Hindlimb muscle (tissue), 1 donor: ENCODE measurements around the gene DUSP5. TPM values are rescaled to one million over a fixed set of nuclear protein-coding genes. Genes with fewer than 3 reads are reported as not detected.
A peak's percentile ranks its signal among the peaks of the same experiment; 100 is the strongest.

Experiments used
- DNase-seq: peaks from one replicate; pipeline ENCODE4 v3.0.0-alpha.2; 2013
- polyA plus RNA-seq: library from polyadenylated mRNA; unstranded; fragments of 120-200 nt; gene quantifications from one replicate; pipeline ENCODE4 v1.2.1, GENCODE V29; 2013; ENCODE audit not compliant: insufficient read length

Gene DUSP5
- polyA plus RNA-seq, 1 donor: 4.2 TPM

DNA sequence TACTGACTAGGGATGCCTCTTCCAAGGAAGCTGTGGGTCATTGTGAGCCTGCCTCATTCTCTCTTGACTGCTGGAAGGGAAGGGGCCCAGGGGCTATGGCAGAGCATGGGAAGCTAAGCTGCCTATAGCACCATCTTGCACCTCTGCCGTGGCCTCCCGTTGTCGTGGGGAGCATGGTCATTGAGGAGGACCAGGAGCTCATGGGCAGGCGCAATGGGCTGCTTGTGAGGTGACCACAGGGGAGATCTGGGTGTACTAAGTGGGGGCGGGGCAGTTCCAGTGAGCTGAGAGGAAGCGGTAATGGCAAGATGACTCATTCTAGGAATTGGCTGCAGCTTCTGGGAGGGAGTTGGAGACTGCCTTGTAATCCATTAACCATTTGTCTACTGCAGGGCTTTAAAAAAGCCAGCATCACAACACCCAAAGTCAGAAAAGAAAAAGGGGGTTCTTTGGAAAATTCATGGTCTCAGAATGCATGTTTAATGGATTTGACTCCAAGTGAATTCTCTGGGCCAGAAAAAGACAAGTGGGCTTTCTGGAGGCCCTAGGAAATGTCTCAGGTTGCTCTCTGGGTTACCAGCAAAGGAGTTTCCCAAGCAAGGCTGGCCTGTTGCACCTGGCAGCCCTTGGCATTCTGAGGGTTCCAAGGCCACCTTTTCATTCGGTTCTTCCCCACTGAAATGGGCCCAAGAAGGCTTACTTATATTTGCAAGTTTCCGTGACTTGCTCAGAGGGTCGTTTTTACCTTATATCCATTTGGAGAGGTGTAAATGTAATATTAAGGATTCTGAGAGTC lies 3.6 kb downstream of the DUSP5 start:
- DNase-seq: peak; percentile 83

GRCh38 chr10:110502072-110502845 lies 4.6 kb downstream of the DUSP5 start:
- DNase-seq: no peak

- DNase-seq: peak; percentile 82
These were observed 5.2 kb downstream of the DUSP5 start for GRCh38 chr10:110502851-110503301.

DNA sequence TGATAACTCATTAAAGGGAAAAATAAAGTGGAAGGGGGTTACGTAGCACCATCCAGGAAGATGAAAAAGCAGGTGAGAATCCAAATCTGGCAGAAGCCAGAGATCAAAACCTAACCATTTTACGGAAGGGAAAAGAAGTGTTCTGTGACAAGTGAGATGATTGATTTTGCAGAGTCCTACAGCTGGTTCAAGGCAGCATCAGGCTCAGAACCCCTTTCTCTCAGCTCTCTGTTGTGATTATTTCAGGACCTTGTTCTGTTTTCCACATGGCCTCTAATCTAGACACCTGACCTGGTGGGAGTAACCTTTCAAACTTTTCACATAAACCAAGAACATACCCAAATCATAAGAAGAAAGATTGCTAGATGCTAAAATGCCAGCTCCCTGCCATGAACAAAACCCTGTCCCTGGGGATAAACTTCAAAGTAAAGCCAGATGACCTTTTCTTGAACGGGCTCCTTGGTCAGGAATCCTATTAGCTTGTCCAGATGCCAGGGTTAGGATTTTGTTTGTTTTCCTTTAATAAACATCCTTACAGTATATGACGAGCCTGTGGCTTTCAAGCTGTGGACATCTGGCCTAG lies 5.9 kb downstream of the DUSP5 start:
- DNase-seq: no peak

DNA sequence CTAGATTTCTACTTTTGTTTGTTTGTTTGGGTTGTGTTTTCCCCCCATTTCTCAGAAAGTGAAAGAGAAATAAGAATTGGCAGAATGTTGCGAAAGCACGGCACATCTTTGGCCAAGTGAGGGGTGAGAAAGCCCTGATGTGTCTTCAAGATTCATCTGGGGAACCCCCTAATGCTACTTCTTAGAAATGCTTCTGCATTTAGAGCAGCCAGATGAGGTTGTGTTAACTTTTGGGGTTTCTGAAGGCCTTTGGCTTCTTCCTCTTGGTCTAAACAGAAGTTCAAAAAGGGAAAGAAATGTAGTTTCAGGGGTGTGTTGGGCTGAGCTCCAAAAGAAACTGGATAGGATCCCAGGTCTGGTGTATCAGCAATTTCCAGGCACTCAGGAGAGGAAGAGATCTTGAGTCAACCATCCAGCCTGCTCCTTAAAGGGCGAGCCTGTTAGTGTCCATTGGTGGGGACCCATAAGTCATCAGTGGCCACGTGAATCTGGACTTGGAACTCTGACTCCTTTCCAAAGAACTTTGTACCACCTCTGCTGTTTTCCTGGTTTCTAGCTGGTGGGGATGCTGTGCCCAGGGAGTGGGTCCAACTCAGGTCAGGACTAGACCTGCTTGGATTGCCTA lies 6.5 kb downstream of the DUSP5 start:
- peak; percentile 63 for DNase-seq

- DNase-seq: no peak
These were observed 7.5 kb downstream of the DUSP5 start for GRCh38 chr10:110505130-110505770.

- DNase-seq: no peak
These were observed 8.7 kb downstream of the DUSP5 start for GRCh38 chr10:110506448-110506847.

- no peak for DNase-seq
These were observed 9.6 kb downstream of the DUSP5 start for GRCh38 chr10:110507346-110507745.

DNA sequence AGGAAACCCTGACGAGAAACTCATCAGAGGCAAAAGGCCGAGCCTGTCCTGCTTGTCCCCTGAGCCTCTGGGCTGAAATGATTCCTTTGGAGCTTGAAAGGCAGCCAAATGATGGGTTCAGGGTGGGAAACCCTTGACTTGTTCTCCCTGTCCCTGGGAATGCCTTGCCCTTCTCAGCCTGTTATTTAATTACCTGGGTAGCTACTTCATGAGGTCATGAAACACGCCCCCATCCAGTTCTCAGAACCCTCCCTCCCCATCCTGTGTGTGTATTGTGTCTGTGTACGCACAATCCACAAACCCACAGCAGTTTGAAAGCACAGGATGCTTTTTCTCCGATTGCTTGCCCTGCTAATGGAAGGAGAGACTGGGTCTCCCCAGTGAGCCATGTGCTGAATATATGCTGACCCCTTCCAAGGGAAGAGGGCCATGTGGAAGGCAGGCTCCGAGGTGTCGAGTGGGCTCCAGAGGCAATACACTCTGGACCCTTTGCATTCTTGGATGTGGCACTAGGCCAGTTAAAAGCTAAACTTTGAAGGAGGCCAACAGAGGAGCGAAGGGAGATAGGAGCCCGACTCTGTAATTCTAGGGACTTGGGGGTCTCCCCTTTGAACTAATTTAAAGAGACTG lies 10.6 kb downstream of the DUSP5 start:
- no peak for DNase-seq

- DNase-seq: no peak
These were observed 11.3 kb downstream of the DUSP5 start for GRCh38 chr10:110508806-110509544.

DNA sequence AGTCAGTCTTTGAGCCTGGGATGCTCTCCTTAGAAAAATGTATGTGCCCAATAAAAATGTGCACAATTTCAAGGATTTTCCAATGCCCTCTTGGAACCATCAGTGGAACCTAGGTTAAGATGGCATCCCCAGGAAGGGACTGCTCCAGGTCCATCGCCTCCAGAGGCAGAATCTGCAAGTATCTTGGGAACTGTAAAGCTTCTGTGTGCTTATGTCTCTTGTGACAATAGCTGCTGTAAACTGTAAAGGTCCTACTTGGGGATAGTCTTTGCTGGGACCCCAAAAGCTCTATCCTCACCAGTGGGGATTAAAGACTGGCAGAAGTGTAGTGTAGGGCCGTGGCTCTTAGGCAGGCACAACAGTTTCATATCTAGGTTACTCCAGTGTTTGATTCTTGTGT lies 11.9 kb downstream of the DUSP5 start:
- DNase-seq: no peak

GRCh38 chr10:110510086-110510485 lies 12.4 kb downstream of the DUSP5 start:
- no peak for DNase-seq

- no peak for DNase-seq
These were observed 13.0 kb downstream of the DUSP5 start for GRCh38 chr10:110510730-110511129.

GRCh38 chr10:110511734-110512449 lies 14.2 kb downstream of the DUSP5 start:
- DNase-seq: no peak

- no peak for DNase-seq
These were observed 14.9 kb downstream of the DUSP5 start for GRCh38 chr10:110512461-110513187.

DNA sequence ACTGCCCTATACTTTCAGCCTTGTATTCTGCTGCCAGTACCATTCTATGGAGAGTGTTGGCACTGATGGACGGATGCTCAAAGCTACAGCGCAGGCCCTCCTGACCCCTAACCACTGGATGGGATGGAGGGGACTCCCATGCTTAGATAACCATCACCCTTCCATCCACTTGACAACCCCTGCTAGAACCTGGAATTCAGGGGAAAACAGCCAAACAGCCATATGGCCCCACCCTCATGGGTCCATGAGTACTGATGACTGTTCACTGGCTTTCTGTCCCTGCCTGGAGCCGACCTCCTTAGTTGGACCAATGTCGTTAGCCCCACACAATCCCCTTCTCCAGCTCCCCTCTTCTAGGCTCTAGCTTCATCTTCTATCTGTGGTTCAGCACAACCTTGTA lies 16.2 kb downstream of the DUSP5 start:
- no peak for DNase-seq

DNA sequence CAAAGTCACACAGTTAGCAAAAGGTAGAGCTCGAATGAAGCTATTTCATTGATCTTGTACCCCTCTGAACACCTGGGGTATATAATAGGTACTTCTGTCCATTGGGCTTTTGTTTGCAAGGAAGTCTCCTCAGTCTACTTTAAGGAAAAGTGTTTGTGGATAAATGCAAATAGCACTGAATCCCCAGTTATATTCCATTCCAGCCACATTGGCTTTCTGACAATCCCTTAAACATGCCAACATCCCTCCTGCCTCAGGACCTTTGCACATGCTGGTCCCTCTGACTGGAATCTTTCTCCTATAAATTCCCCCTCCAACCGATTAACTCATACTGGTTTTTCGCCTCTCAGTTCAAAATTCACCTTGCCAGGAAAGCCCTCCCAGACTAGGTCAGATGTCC lies 17.1 kb downstream of the DUSP5 start:
- DNase-seq: no peak

DNA sequence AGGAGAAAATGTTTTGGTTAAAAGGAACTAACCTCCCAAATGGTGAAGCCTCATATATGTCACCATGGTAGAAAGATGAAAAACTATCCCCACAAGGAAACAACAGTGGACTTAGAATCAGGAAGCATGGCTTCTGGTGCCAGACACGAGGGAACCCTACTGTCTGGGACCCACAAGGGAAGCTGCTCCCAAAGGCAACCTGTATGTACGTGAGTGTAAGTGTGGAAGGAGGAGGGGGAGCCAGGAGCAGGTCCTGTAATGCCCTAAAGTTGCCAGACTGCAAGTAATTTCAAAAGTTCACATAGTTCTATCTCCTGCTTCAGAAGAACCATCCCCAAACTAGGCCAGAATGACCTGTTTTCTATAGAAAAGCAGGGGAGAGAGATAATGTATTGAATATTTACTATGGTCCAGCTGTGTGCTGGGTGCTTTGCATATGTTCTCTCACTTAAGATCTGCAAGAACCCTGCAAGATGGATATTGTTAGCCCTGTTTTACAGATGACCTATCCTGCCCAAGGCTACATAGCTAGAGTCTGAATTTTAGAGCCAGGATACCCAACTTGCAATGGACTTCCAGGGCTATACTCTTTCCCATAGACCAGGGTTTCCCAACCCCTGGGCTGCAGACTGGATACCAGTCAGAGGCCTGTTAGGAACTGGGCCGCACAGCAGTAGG lies 19.2 kb downstream of the DUSP5 start:
- no peak for DNase-seq

DNA sequence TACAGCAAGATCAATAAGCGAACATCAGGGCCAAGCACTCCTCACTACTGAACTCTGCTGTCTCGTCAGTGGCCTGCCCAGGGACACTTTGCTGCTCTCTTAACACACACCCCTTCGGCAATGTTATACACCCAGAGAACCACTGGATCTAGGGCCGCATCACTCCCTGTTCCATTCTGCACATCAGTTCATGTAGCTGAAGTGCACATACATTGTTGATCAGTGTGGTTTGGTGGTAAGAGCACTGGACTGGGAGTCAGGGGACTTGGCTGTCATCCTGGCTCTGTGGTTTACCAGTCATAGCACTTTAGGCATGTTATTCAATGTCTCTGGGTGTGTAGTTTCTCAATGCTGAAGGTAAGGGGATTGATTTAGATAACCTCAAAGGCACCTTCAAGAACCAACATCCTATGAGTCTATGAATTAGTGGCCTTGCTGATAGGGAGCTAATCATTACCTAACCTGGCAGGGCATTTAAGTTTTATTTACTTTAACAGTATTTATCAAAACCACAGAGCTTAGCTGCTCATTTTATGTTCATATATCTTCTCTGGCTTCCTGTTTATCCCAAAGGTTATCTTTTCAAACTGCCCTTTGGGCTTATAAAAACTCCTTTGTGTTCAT lies 24.8 kb downstream of the DUSP5 start:
- no peak for DNase-seq
